Esophagus muscularis mucosa (tissue), 4 donors: ENCODE measurements around the gene FOXN3. TPM values are rescaled to one million over a fixed set of nuclear protein-coding genes. Genes with fewer than 3 reads are reported as not detected.

Source experiments
- DNase-seq: peaks from one replicate; pipeline ENCODE4 v3.0.0-alpha.2; 2017; ENCODE audit errors: extremely low spot score
- H3K27ac ChIP-seq, 4 donors: fragments of 200-600 bp; sonication (generic); replicated peaks in 1 of 4; 1 replicate in 3 of 4; 2 replicates in 1 of 4; pipeline ENCODE4 v1.5.1; 2016 to 2019; ENCODE audit warnings: mild to moderate bottlenecking in 1 of 4
- H3K27me3 ChIP-seq, 4 donors: fragments of 200-600 bp; sonication (generic); one replicate each; pipeline versions ENCODE4 v1.5.1 to v1.6.0; 2016 to 2019
- H3K36me3 ChIP-seq, 4 donors: fragments of 200-600 bp; sonication (generic); one replicate each; pipeline ENCODE4 v1.5.1; 2016 to 2019
- H3K4me1 ChIP-seq, 4 donors: fragments of 200-600 bp; sonication (generic); one replicate each; pipeline ENCODE4 v1.5.1; 2016 to 2019
- H3K4me3 ChIP-seq, 4 donors: fragments of 200-600 bp; sonication (generic); 1 replicate in 2 of 4; 2 replicates in 2 of 4; pipeline ENCODE4 v1.5.1; 2016 to 2019; ENCODE audit warnings: mild to moderate bottlenecking in 4 of 4, moderate library complexity in 1 of 4
- H3K9me3 ChIP-seq, 4 donors: fragments of 200-600 bp; sonication (generic); 1 replicate in 3 of 4; 2 replicates in 1 of 4; pipeline ENCODE4 v1.5.1; 2016 to 2019
- CTCF ChIP-seq, 3 experiments: fragments of 200-600 bp in 2 of 3; fragments of 450-650 bp in 1 of 3; sonication (generic) in 2 of 3; IDR thresholded peaks; one replicate each; pipeline ENCODE4 v1.5.1; 2017 to 2019; ENCODE audit warnings: antibody characterized with exemption in 3 of 3, mild to moderate bottlenecking in 2 of 3, moderate library complexity in 1 of 3
- EP300 ChIP-seq: sonication (generic); formaldehyde crosslinking; IDR thresholded peaks from one replicate; pipeline ENCODE4 v1.6.1; 2017; ENCODE audit warnings: antibody characterized with exemption
- POLR2A ChIP-seq: fragments of 450-650 bp; IDR thresholded peaks from one replicate; pipeline ENCODE4 v1.6.1; 2017; ENCODE audit warnings: antibody characterized with exemption, moderate library complexity, mild to moderate bottlenecking, low read depth
- POLR2AphosphoS5 ChIP-seq, 2 donors: sonication (generic); formaldehyde crosslinking; IDR thresholded peaks; one replicate each; pipeline ENCODE4 v1.6.1; 2017; ENCODE audit warnings: antibody characterized with exemption in 2 of 2
- WGBS: methylation state at CpG from one replicate; pipeline ENCODE4 v1.1.5; 2018; 5-methylcytosine and 5-hydroxymethylcytosine counted together
- intact Hi-C: fragments of 100-400 bp; cut with DNase I; formaldehyde crosslinking; loops from one replicate; pipeline ENCODE4 v1.15.1; 2023
- total RNA-seq, 4 donors: library from RNA; depleted of rRNA; stranded (reverse); fragments of >200 nt; gene quantifications; one replicate each; pipeline versions ENCODE4 v1.1.0 to v1.2.1, GENCODE V29; 2016

The FOXN3 gene
- total RNA-seq, 4 donors from 2014 or later, result 114 to 180 (median 145) TPM

GRCh38 chr14:89194376-89194775 is 222.7 kb downstream of the FOXN3 start:
- 60% methylated on average over 1 of the region's 1 CpG for WGBS

GRCh38 chr14:89190765-89191513 is 226.1 kb downstream of the FOXN3 start:
- intact Hi-C loops, result no loop called here
- 76% methylated on average over 11 of the region's 11 CpGs for WGBS
- H3K4me1 ChIP-seq, result peaks cover 19 to 23% (median 20%) of the 10 kb centered on the region in 4 donors
- H3K9me3 ChIP-seq, result no peaks in the 10 kb centered on the region
- no peak for DNase-seq
- H3K4me3 ChIP-seq, result no peak overlapping the region
- H3K36me3 ChIP-seq, result peaks cover 0 to 18% (median 7%) of the 10 kb centered on the region in 4 donors
- no peak overlapping the region for H3K27ac ChIP-seq
- no peak for TF ChIP-seq EP300
- TF ChIP-seq POLR2AphosphoS5 (IDR thresholded peaks at IDR 0.05), result no peak
- no peak for TF ChIP-seq CTCF (IDR thresholded peaks at IDR 0.05)
- no peak for TF ChIP-seq POLR2A
- H3K27me3 ChIP-seq, result no peaks in the 10 kb centered on the region

More at GRCh38 chr14:89194376-89194775, 222.7 kb downstream of the FOXN3 start:
- TF ChIP-seq POLR2A, result no peak
- no peak for TF ChIP-seq EP300
- TF ChIP-seq CTCF (IDR thresholded peaks at IDR 0.05), result no peak
- TF ChIP-seq POLR2AphosphoS5 (IDR thresholded peaks at IDR 0.05), result no peak
- no peaks in the 10 kb centered on the region for H3K27me3 ChIP-seq
- no peak overlapping the region for H3K4me3 ChIP-seq
- peaks cover 0 to 5% (median 4%) of the 10 kb centered on the region in 4 donors for H3K4me1 ChIP-seq
- no peak for DNase-seq
- no peaks in the 10 kb centered on the region for H3K9me3 ChIP-seq
- intact Hi-C loops, result no loop called here
- no peak overlapping the region for H3K27ac ChIP-seq
- H3K36me3 ChIP-seq, result peaks cover 0 to 9% (median 2%) of the 10 kb centered on the region in 4 donors

DNA sequence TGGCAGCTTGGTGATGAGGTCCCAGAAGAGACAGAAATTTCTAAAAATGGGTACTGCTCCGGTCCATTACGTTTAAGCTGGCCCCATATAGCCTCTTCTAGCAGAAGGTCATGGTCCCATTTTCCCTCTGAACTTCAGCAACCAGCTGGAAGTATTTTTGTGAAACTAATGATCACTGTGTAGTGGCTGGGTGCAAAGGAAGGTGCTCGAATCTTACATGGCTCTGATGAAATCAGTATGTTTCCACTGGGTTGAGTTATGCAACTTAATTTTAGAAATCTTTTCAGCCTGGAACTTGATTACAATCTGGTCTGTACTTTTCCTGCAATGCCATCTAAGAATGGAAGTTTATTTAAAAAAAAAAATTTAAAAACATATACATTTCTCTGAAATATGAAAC is 228.5 kb downstream of the FOXN3 start:
- Histone ChIP-seq H3K36me3 (peaks cover 0 to 18% (median 7%) of the 10 kb centered on the region in 4 donors), H3K27ac (no peak overlapping the region), H3K9me3 (no peaks in the 10 kb centered on the region), H3K4me1 (peaks cover 23 to 42% (median 31%) of the 10 kb centered on the region in 4 donors), H3K27me3 (no peaks in the 10 kb centered on the region), H3K4me3 (no peak overlapping the region)
- DNase-seq, result no peak
- intact Hi-C loops, result loop anchor here (10.0 kb wide), 1 partner anchor 144 kb away; no protein-coding TSS in a partner anchor
- no peak for TF ChIP-seq POLR2AphosphoS5 (IDR thresholded peaks at IDR 0.05)
- 82% methylated on average over 3 of the region's 3 CpGs for WGBS

GRCh38 chr14:89187501-89187900 is 229.5 kb downstream of the FOXN3 start:
- H3K4me3 ChIP-seq, result no peak overlapping the region
- peaks cover 23 to 42% (median 31%) of the 10 kb centered on the region in 4 donors for H3K4me1 ChIP-seq
- H3K36me3 ChIP-seq, result peaks cover 0 to 18% (median 7%) of the 10 kb centered on the region in 4 donors
- DNase-seq, result no peak
- no peak for TF ChIP-seq POLR2AphosphoS5 (IDR thresholded peaks at IDR 0.05)
- TF ChIP-seq POLR2A, result no peak
- no peak for TF ChIP-seq EP300
- TF ChIP-seq CTCF (IDR thresholded peaks at IDR 0.05), result no peak
- H3K27me3 ChIP-seq, result no peaks in the 10 kb centered on the region
- no peaks in the 10 kb centered on the region for H3K9me3 ChIP-seq
- H3K27ac ChIP-seq, result no peak overlapping the region
- 76% methylated on average over 6 of the region's 6 CpGs for WGBS
- intact Hi-C loops, result loop anchor here (10.0 kb wide), 1 partner anchor 143 kb away; no protein-coding TSS in a partner anchor

- TF ChIP-seq EP300 (no peak), POLR2AphosphoS5 (IDR thresholded peaks at IDR 0.05) (no peak), POLR2A (no peak), CTCF (IDR thresholded peaks at IDR 0.05) (no peak)
- no peak for DNase-seq
- Histone ChIP-seq H3K4me1 (peaks cover 23 to 42% (median 31%) of the 10 kb centered on the region in 4 donors), H3K9me3 (no peaks in the 10 kb centered on the region), H3K36me3 (peaks cover 0 to 18% (median 7%) of the 10 kb centered on the region in 4 donors), H3K27ac (no peak overlapping the region), H3K27me3 (no peaks in the 10 kb centered on the region), H3K4me3 (no peak overlapping the region)
- whole genome bisulfite sequencing, result 92% methylated on average over 4 of the region's 7 CpGs
- intact Hi-C loops, result loop anchor here (10.0 kb wide), 1 partner anchor 142 kb away; no protein-coding TSS in a partner anchor
These were observed 230.1 kb downstream of the FOXN3 start for GRCh38 chr14:89186856-89187376.
